RWPE2 (cell line): ENCODE results near the gene LAD1.

ENCODE experiments used
- ATAC-seq: fragments of 200-7000 bp; cut with Tn5 transposase; 3 replicates; pipeline ENCODE4 v1.9.1; 2021; ENCODE audit warnings: low read depth
- DNase-seq: peaks from one replicate; pipeline ENCODE4 v3.0.0-alpha.2; 2020; ENCODE audit warnings: low spot score
- H3K27ac ChIP-seq: fragments of 450-650 bp; 2 replicates; pipeline ENCODE4 v1.5.1; 2017; ENCODE audit warnings: mild to moderate bottlenecking; ENCODE audit not compliant: poor library complexity, severe bottlenecking
- H3K27me3 ChIP-seq: fragments of 250-450 bp; sonication (Bioruptor Pico); 2 replicates; pipeline ENCODE4 v1.5.1; 2021; ENCODE audit warnings: mild to moderate bottlenecking, moderate library complexity; ENCODE audit not compliant: insufficient read depth, poor library complexity, severe bottlenecking
- H3K36me3 ChIP-seq: fragments of 250-450 bp; sonication (Bioruptor Pico); 2 replicates; pipeline ENCODE4 v1.5.1; 2020; ENCODE audit warnings: low read depth, mild to moderate bottlenecking, moderate library complexity
- H3K4me1 ChIP-seq: fragments of 250-450 bp; sonication (Bioruptor Pico); 2 replicates; pipeline ENCODE4 v1.5.1; 2021; ENCODE audit warnings: mild to moderate bottlenecking, moderate library complexity; ENCODE audit not compliant: insufficient read depth, poor library complexity, severe bottlenecking
- H3K4me3 ChIP-seq: fragments of 250-450 bp; sonication (Bioruptor Pico); 2 replicates; pipeline ENCODE4 v1.5.1; 2021; ENCODE audit warnings: mild to moderate bottlenecking, moderate library complexity; ENCODE audit not compliant: severe bottlenecking
- H3K9me3 ChIP-seq: fragments of 250-450 bp; sonication (Bioruptor Pico); 2 replicates; pipeline ENCODE4 v1.5.1; 2021; ENCODE audit warnings: mild to moderate bottlenecking, moderate library complexity; ENCODE audit not compliant: severe bottlenecking
- CTCF ChIP-seq: fragments of 450-650 bp; IDR thresholded peaks from one replicate; pipeline ENCODE4 v1.5.1; 2017; ENCODE audit warnings: mild to moderate bottlenecking, moderate library complexity; ENCODE audit not compliant: poor library complexity, severe bottlenecking

LAD1 gene

DNA sequence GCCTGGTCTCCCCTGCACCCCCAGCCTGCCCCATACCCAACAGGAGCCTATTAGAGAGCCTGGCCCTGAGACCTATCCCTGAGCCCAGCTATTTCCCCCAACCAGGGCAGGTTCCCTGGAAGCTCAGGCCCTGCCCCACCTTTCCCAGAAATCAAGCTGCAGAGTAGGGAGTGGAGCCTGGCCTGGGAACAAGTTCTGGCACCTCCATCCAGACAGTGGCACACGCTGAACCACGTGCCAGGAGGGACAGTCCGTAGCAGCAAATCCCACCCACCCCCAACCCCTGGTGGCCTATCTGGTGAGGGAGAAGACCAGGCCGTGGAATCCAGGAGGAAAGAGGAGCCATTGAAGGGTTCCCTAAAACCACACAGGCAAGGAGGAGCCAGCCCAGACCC lies 44.2 kb downstream of the LAD1 start:
- no peak for ATAC-seq
- Histone ChIP-seq H3K36me3 (no peaks in the 10 kb centered on the region), H3K4me1 (peaks cover 8% of the 10 kb centered on the region), H3K27me3 (no peaks in the 10 kb centered on the region), H3K27ac (no peak overlapping the region), H3K4me3 (no peak overlapping the region), H3K9me3 (no peaks in the 10 kb centered on the region)
- no peak for TF ChIP-seq CTCF
- no peak for DNase-seq

GRCh38 chr1:201354151-201354900 lies 44.8 kb downstream of the LAD1 start:
- no peak overlapping the region for H3K27ac ChIP-seq
- TF ChIP-seq CTCF: no peak
- no peaks in the 10 kb centered on the region for H3K27me3 ChIP-seq
- peaks cover 8% of the 10 kb centered on the region for H3K4me1 ChIP-seq
- no peaks in the 10 kb centered on the region for H3K9me3 ChIP-seq
- ATAC-seq: no peak
- H3K36me3 ChIP-seq: no peaks in the 10 kb centered on the region
- no peak overlapping the region for H3K4me3 ChIP-seq
- no peak for DNase-seq

DNA sequence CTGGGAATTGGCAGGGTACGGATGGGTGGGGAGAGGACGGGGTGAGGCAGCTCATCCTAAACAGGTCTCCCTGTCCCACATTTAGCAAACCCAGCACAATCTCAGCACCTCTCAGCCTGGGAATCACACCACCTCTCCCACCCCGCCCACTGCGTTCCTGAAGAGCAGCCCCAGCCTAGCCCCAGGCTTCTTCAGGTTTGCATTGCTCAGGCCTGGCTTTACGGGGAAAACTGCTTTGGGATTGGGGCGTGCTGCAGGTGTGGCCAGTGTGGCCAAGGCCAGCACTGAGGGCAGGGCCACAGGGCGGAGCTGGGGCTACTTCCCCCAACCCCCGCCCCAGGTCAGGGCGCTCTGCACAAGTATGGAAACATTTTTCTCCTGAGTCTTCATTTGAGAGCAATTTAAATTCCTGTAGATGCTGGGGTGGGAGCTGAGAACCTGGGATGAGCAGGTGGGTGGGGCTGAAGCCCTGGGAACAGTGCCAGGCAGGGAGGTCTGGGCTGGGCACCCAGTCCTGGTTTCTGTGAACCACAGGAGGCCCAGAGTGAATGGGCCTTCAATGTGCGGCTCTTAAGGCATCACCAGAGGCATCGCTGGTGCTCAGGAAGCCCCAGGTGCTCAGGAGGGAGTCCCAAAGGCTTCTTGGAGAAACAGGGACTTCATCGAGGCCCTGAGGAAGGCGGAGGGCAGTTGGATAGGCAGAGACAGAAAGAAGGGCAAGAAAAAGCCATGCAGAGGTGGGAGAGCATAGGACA lies 45.8 kb downstream of the LAD1 start:
- Histone ChIP-seq H3K4me3 (no peak overlapping the region), H3K4me1 (peaks cover 8% of the 10 kb centered on the region), H3K27me3 (no peaks in the 10 kb centered on the region), H3K9me3 (no peaks in the 10 kb centered on the region), H3K27ac (peak overlapping the region; percentile 1), H3K36me3 (no peaks in the 10 kb centered on the region)
- DNase-seq: no peak
- ATAC-seq: peak; percentile 17; the same call in 2 of the 3 replicates
- TF ChIP-seq CTCF: no peak

- no peaks in the 10 kb centered on the region for H3K27me3 ChIP-seq
- no peaks in the 10 kb centered on the region for H3K36me3 ChIP-seq
- no peak for ATAC-seq
- no peak overlapping the region for H3K4me3 ChIP-seq
- peaks cover 11% of the 10 kb centered on the region for H3K4me1 ChIP-seq
- TF ChIP-seq CTCF: no peak
- DNase-seq: no peak
- H3K9me3 ChIP-seq: no peaks in the 10 kb centered on the region
- no peak overlapping the region for H3K27ac ChIP-seq
Observed at GRCh38 chr1:201351617-201352016, 47.5 kb downstream of the LAD1 start.

GRCh38 chr1:201350884-201351283 lies 48.2 kb downstream of the LAD1 start:
- H3K27ac ChIP-seq: no peak overlapping the region
- H3K4me1 ChIP-seq: peaks cover 16% of the 10 kb centered on the region
- no peaks in the 10 kb centered on the region for H3K36me3 ChIP-seq
- TF ChIP-seq CTCF: no peak
- no peaks in the 10 kb centered on the region for H3K27me3 ChIP-seq
- ATAC-seq (no peak), DNase-seq (no peak)
- H3K9me3 ChIP-seq: no peaks in the 10 kb centered on the region
- H3K4me3 ChIP-seq: no peak overlapping the region
